SK-N-SH (cell line): ENCODE results near the gene CCNY.

Source experiments
- EP300 ChIP-seq, 2 experiments: IDR thresholded peaks; 2 replicates each; pipeline versions ENCODE4 v1.4.0 to v1.6.1; 2012; ENCODE audit warnings: borderline replicate concordance in 1 of 2, low read depth in 1 of 2, low read length in 1 of 2
- FOXM1 ChIP-seq: IDR thresholded peaks from 2 replicates; pipeline ENCODE4 v1.4.0; 2012; ENCODE audit warnings: low read depth, mild to moderate bottlenecking
- NRF1 ChIP-seq: IDR thresholded peaks from 2 replicates; pipeline ENCODE4 v1.6.1; 2012; ENCODE audit warnings: low read depth, mild to moderate bottlenecking, low read length
- PBX3 ChIP-seq: IDR thresholded peaks from 2 replicates; pipeline ENCODE4; 2012
- POLR2AphosphoS5 ChIP-seq: IDR thresholded peaks from 2 replicates; pipeline ENCODE4 v1.6.1; 2012; ENCODE audit warnings: low read depth, low read length
- RAD21 ChIP-seq: IDR thresholded peaks from 2 replicates; pipeline ENCODE4 v1.6.1; 2012; ENCODE audit warnings: mild to moderate bottlenecking, low read length
- REST ChIP-seq: IDR thresholded peaks from 2 replicates; pipeline ENCODE4 v1.6.1; 2012; ENCODE audit warnings: mild to moderate bottlenecking, low read depth, low read length, moderate library complexity
- SIN3A ChIP-seq: IDR thresholded peaks from 2 replicates; pipeline ENCODE4 v1.6.1; 2012; ENCODE audit warnings: low read depth, mild to moderate bottlenecking, low read length, moderate library complexity, borderline replicate concordance
- TAF1 ChIP-seq: IDR thresholded peaks from 2 replicates; pipeline ENCODE4 v1.6.1; 2012; ENCODE audit warnings: low read depth, mild to moderate bottlenecking, low read length, moderate library complexity, borderline replicate concordance
- YY1 ChIP-seq: IDR thresholded peaks from 2 replicates; pipeline ENCODE4 v1.4.0; 2012; ENCODE audit warnings: low read depth, mild to moderate bottlenecking
- TF ChIP-seq, protein P1 (sequence below): fragments of 200-600 bp; sonication (generic); IDR thresholded peaks from 2 replicates; pipeline ENCODE4 v1.6.1; 2017; ENCODE audit warnings: antibody characterized with exemption, mild to moderate bottlenecking, moderate library complexity

- TF ChIP-seq REST, result no peak
- TF ChIP-seq, protein P1, sequence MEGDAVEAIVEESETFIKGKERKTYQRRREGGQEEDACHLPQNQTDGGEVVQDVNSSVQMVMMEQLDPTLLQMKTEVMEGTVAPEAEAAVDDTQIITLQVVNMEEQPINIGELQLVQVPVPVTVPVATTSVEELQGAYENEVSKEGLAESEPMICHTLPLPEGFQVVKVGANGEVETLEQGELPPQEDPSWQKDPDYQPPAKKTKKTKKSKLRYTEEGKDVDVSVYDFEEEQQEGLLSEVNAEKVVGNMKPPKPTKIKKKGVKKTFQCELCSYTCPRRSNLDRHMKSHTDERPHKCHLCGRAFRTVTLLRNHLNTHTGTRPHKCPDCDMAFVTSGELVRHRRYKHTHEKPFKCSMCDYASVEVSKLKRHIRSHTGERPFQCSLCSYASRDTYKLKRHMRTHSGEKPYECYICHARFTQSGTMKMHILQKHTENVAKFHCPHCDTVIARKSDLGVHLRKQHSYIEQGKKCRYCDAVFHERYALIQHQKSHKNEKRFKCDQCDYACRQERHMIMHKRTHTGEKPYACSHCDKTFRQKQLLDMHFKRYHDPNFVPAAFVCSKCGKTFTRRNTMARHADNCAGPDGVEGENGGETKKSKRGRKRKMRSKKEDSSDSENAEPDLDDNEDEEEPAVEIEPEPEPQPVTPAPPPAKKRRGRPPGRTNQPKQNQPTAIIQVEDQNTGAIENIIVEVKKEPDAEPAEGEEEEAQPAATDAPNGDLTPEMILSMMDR, result no peak
- no peak for TF ChIP-seq POLR2AphosphoS5
- no peak for TF ChIP-seq SIN3A
- TF ChIP-seq RAD21, result no peak
- TF ChIP-seq FOXM1, result no peak
- TF ChIP-seq PBX3, result no peak
- no peak for TF ChIP-seq TAF1
- TF ChIP-seq YY1, result no peak
- TF ChIP-seq EP300 (IDR thresholded peaks at IDR 0.05; ENCODE audit: borderline replicate concordance in 1 of 2, low read depth in 1 of 2, low read length in 1 of 2), result no peak
- no peak for TF ChIP-seq NRF1
These were observed 12.1 kb upstream of the CCNY start for GRCh38 chr10:35324196-35324595.
